ENCODE data around the gene CDH23. TPM values are rescaled to one million over a fixed set of nuclear protein-coding genes. Genes with fewer than 3 reads are reported as not detected.

CDH23 gene
- total RNA-seq, 1 experiment from 2014 or later, result 0.02 TPM

- intact Hi-C loops (cut with micrococcal nuclease), result no loop called here
- Mint-ChIP-seq H3K27ac (ENCODE audit: low read depth, unreplicated experiment) (no peak overlapping the region), H3K27me3 (ENCODE audit: insufficient read depth, unreplicated experiment) (peaks cover 44% of the 10 kb centered on the region), H3K4me3 (ENCODE audit: unreplicated experiment) (no peak overlapping the region), H3K9me3 (ENCODE audit: unreplicated experiment) (no peaks in the 10 kb centered on the region), H3K4me1 (ENCODE audit: insufficient read depth, unreplicated experiment) (no peaks in the 10 kb centered on the region), H3K36me3 (ENCODE audit: insufficient read depth, unreplicated experiment) (no peaks in the 10 kb centered on the region)
- TF ChIP-seq, protein P1, sequence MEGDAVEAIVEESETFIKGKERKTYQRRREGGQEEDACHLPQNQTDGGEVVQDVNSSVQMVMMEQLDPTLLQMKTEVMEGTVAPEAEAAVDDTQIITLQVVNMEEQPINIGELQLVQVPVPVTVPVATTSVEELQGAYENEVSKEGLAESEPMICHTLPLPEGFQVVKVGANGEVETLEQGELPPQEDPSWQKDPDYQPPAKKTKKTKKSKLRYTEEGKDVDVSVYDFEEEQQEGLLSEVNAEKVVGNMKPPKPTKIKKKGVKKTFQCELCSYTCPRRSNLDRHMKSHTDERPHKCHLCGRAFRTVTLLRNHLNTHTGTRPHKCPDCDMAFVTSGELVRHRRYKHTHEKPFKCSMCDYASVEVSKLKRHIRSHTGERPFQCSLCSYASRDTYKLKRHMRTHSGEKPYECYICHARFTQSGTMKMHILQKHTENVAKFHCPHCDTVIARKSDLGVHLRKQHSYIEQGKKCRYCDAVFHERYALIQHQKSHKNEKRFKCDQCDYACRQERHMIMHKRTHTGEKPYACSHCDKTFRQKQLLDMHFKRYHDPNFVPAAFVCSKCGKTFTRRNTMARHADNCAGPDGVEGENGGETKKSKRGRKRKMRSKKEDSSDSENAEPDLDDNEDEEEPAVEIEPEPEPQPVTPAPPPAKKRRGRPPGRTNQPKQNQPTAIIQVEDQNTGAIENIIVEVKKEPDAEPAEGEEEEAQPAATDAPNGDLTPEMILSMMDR (IDR thresholded peaks at IDR 0.05; ENCODE audit: unreplicated experiment), result no peak
- ChIA-PET CTCF (interaction anchor here (0.6 kb wide), 1 partner anchor 144 kb away, joined by 3 read pairs; no protein-coding TSS in a partner anchor), POLR2A (no interaction called here)
- BruUV-seq (replicated peaks), result no TSS peak
- DNase-seq (ENCODE audit: unreplicated experiment), result no peak
These were observed 245.3 kb downstream of the CDH23 start for GRCh38 chr10:71641986-71642385.

DNA sequence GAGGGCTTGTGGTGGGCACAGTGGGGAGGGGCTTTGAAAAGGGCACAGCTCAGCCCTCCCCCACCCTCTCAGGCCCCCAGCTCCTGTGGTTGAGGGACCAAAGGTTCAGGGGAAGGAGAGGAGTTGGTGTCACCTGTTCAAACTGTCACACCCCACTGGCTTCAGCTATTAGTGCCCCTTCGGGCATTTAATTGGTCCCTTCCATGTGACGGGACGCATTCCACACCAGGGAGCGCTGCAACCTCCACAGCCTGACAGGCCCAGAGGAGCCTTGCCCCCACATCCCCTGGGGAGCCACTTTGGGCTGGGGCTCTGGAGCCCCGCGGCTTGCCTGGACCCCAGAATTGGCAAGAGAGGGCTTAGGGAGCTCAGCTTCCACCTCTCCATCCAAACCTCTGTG is 247.2 kb downstream of the CDH23 start:
- Mint-ChIP-seq H3K4me1 (ENCODE audit: insufficient read depth, unreplicated experiment) (no peaks in the 10 kb centered on the region), H3K4me3 (ENCODE audit: unreplicated experiment) (no peak overlapping the region), H3K9me3 (ENCODE audit: unreplicated experiment) (no peaks in the 10 kb centered on the region), H3K27me3 (ENCODE audit: insufficient read depth, unreplicated experiment) (peaks cover 44% of the 10 kb centered on the region), H3K36me3 (ENCODE audit: insufficient read depth, unreplicated experiment) (no peaks in the 10 kb centered on the region), H3K27ac (ENCODE audit: low read depth, unreplicated experiment) (no peak overlapping the region)
- no TSS peak for BruUV-seq (replicated peaks)
- ChIA-PET CTCF (no interaction called here), POLR2A (no interaction called here)
- TF ChIP-seq, protein P1 (IDR thresholded peaks at IDR 0.05; ENCODE audit: unreplicated experiment), result no peak
- DNase-seq (ENCODE audit: unreplicated experiment), result no peak
- intact Hi-C loops (cut with micrococcal nuclease), result no loop called here

GRCh38 chr10:71644307-71645180 is 247.8 kb downstream of the CDH23 start:
- intact Hi-C loops (cut with micrococcal nuclease), result no loop called here
- H3K4me3 Mint-ChIP-seq (ENCODE audit: unreplicated experiment), result no peak overlapping the region
- no peak overlapping the region for H3K27ac Mint-ChIP-seq (ENCODE audit: low read depth, unreplicated experiment)
- no peaks in the 10 kb centered on the region for H3K9me3 Mint-ChIP-seq (ENCODE audit: unreplicated experiment)
- TF ChIP-seq, protein P1 (IDR thresholded peaks at IDR 0.05; ENCODE audit: unreplicated experiment), result no peak
- no peaks in the 10 kb centered on the region for H3K36me3 Mint-ChIP-seq (ENCODE audit: insufficient read depth, unreplicated experiment)
- no TSS peak for BruUV-seq (replicated peaks)
- H3K4me1 Mint-ChIP-seq (ENCODE audit: insufficient read depth, unreplicated experiment), result no peaks in the 10 kb centered on the region
- ChIA-PET CTCF (no interaction called here), POLR2A (no interaction called here)
- no peak for DNase-seq (ENCODE audit: unreplicated experiment)
- peaks cover 43% of the 10 kb centered on the region for H3K27me3 Mint-ChIP-seq (ENCODE audit: insufficient read depth, unreplicated experiment)

DNA sequence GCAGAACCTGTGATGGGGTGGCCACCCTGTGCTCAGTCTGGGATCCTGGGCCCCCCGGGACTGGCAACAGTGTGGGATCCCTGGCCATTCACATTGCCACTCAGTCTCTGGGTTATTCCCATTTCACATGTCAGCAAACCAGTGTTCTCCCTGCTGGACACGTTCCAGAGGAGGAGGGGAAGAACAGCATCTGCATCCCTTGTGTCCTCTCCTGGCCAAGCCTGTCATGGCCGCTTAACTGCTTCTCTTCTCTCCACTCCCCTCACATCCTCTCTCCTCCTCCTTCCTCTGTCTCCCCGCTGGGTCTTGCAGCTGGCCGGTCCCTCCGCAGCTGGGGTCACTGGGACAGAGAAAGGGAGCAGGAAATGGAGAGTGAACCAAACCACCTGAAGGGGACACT is 248.5 kb downstream of the CDH23 start:
- H3K27me3 Mint-ChIP-seq (ENCODE audit: insufficient read depth, unreplicated experiment), result peaks cover 37% of the 10 kb centered on the region
- no peaks in the 10 kb centered on the region for H3K9me3 Mint-ChIP-seq (ENCODE audit: unreplicated experiment)
- POLR2A ChIA-PET, result no interaction called here
- TF ChIP-seq, protein P1 (IDR thresholded peaks at IDR 0.05; ENCODE audit: unreplicated experiment), result no peak
- no peak overlapping the region for H3K27ac Mint-ChIP-seq (ENCODE audit: low read depth, unreplicated experiment)
- DNase-seq (ENCODE audit: unreplicated experiment), result no peak
- CTCF ChIA-PET, result no interaction called here
- H3K36me3 Mint-ChIP-seq (ENCODE audit: insufficient read depth, unreplicated experiment), result no peaks in the 10 kb centered on the region
- H3K4me1 Mint-ChIP-seq (ENCODE audit: insufficient read depth, unreplicated experiment), result no peaks in the 10 kb centered on the region
- H3K4me3 Mint-ChIP-seq (ENCODE audit: unreplicated experiment), result no peak overlapping the region
- intact Hi-C loops (cut with micrococcal nuclease), result no loop called here
- BruUV-seq (replicated peaks), result no TSS peak
